C4-2B (cell line): Measurements from ENCODE around the gene HOXD1.

Experiments used
- CTCF ChIP-seq: fragments of 450-650 bp; conservative IDR thresholded peaks from 2 replicates; pipeline ENCODE4 v1.5.1; 2017; ENCODE audit warnings: mild to moderate bottlenecking
- ZFX ChIP-seq: fragments of 450-650 bp; IDR thresholded peaks from 2 replicates; pipeline ENCODE4 v1.6.1; 2017

- TF ChIP-seq CTCF: no peak
- no peak for TF ChIP-seq ZFX
Measured at GRCh38 chr2:176152350-176153181, 35.9 kb upstream of the HOXD1 start.
